ENCODE data around the gene STK32C.

DNA sequence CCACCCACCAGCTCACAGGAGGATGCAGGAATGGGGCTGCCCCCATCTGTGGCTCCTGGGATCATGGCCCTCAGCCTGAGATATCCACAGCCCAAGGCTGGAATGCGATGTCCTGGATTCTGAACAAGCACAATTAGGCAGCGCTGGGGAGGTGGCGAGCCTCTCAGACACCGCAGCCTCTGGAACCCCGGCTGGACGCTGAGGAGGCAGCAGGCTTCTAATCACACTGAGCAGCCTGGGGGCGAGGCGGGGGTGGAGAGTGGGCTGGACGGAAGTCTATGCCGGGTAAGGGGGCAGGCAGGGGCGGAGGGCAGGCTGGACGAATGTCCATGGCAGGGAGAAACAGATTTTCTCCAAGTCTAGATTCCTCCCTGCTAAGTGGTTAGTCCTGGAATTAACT, 64.6 kb downstream of the STK32C start:
- no peak for TF ChIP-seq CTCF (IDR thresholded peaks at IDR 0.05)
- no peak for TF ChIP-seq CEBPB (IDR thresholded peaks at IDR 0.05)
- TF ChIP-seq FOSL2 (IDR thresholded peaks at IDR 0.05) = no peak
- no peak for TF ChIP-seq FOSL2 (CRISPR knock-in tag; IDR thresholded peaks at IDR 0.05)
- no peak for TF ChIP-seq POLR2A (IDR thresholded peaks at IDR 0.05; ENCODE audit: low read length)
- TF ChIP-seq SREBF2 (IDR thresholded peaks at IDR 0.05) = no peak
- no peak for TF ChIP-seq MAX (IDR thresholded peaks at IDR 0.05)
- no peak for TF ChIP-seq ZC3H11A (IDR thresholded peaks at IDR 0.05)
- no peak for TF ChIP-seq MAZ (IDR thresholded peaks at IDR 0.05; ENCODE audit: borderline replicate concordance, low read depth, low read length)

Measured in A549 (cell line).